MM.1S (cell line): ENCODE measurements around the gene STRADA.

Experiments
- EZH2 ChIP-seq: fragments of 300-600 bp; sonication (generic); optimal IDR thresholded peaks from 2 replicates; pipeline ENCODE3; 2017; ENCODE audit warnings: low read depth, mild to moderate bottlenecking, antibody characterized with exemption, low read length, mixed read lengths
- EZH2phosphoT487 ChIP-seq: fragments of 300-600 bp; sonication (generic); IDR thresholded peaks from 2 replicates; pipeline ENCODE4 v1.6.1; 2018; ENCODE audit warnings: antibody characterized with exemption, low read length
- TF ChIP-seq, protein P1 (sequence below): fragments of 300-600 bp; sonication (generic); IDR thresholded peaks from 2 replicates; pipeline ENCODE4 v1.5.1; 2016; ENCODE audit warnings: antibody characterized with exemption, low read length, mixed read lengths

DNA sequence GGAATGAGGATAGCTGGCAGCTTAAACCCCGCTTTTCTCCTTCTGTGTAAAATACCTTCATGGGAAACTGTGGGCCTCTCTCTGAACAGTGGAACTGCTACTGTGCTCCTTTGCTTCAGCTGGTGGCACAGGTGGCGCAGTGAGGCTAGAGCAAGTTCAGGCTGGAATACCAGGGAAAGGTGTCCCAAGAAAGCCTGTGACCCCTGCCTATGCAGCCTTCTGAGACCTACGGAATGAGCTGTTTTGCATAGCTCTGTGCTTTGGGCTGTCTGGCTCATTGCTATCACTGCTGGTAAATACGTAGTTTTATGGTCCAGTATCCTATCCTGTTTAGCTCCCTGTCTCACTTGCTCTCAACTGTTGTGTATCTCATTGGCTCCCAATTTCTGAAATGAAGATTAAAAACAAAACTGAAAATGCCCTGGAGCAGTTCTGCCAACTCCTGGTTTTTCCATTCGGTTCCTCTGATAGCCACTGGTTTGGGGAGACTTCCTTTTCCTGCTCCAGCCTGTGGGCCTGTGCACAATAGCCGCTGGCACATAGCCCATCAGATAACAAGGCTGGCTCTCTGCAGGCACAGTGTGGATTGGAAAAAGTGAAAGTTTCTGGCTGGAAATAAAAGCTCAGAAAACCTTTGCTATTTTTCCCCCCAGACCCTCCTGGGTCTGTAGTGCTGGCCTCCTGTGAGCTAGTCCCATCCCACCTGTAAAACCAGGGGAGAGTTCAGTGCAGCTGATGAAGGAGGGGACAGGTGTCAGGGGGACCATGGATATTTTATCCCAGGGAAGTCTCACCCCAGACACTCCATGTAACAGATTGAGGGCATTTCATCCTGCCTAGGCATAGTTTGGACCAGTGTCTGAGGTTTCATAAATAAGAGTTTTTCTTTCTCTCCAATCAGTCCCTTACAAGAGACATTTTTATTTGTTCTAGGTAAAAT is 65.7 kb downstream of the STRADA start:
- TF ChIP-seq EZH2 (no peak), EZH2phosphoT487 (no peak)
- TF ChIP-seq, protein P1, sequence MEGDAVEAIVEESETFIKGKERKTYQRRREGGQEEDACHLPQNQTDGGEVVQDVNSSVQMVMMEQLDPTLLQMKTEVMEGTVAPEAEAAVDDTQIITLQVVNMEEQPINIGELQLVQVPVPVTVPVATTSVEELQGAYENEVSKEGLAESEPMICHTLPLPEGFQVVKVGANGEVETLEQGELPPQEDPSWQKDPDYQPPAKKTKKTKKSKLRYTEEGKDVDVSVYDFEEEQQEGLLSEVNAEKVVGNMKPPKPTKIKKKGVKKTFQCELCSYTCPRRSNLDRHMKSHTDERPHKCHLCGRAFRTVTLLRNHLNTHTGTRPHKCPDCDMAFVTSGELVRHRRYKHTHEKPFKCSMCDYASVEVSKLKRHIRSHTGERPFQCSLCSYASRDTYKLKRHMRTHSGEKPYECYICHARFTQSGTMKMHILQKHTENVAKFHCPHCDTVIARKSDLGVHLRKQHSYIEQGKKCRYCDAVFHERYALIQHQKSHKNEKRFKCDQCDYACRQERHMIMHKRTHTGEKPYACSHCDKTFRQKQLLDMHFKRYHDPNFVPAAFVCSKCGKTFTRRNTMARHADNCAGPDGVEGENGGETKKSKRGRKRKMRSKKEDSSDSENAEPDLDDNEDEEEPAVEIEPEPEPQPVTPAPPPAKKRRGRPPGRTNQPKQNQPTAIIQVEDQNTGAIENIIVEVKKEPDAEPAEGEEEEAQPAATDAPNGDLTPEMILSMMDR: no peak
